HL-60 (cell line): Measurements from ENCODE around the gene M1AP.

Source experiments
- DNase-seq, 2 experiments: peaks; one replicate each; pipeline ENCODE4 v3.0.0-alpha.2; 2010 to 2020; ENCODE audit warnings: low read depth in 1 of 2, low spot score in 1 of 2
- H3K27ac ChIP-seq: fragments of 250-450 bp; sonication (Bioruptor Pico); replicated peaks from 2 replicates; pipeline ENCODE4 v1.5.1; 2020; ENCODE audit warnings: mild to moderate bottlenecking, moderate library complexity
- H3K27me3 ChIP-seq: fragments of 250-450 bp; sonication (Bioruptor Pico); 2 replicates; pipeline ENCODE4 v1.5.1; 2021; ENCODE audit warnings: mild to moderate bottlenecking, moderate library complexity; ENCODE audit not compliant: insufficient read depth, poor library complexity, severe bottlenecking
- H3K4me3 ChIP-seq: replicated peaks from 2 replicates; pipeline ENCODE4 v1.5.1; 2011; ENCODE audit warnings: mild to moderate bottlenecking, control low read depth, low read length; ENCODE audit not compliant: insufficient read depth
- CTCF ChIP-seq: IDR thresholded peaks from one replicate; pipeline ENCODE4 v1.5.1; 2011; ENCODE audit warnings: low read length, control low read depth, inconsistent platforms; ENCODE audit not compliant: insufficient read depth
- GABPA ChIP-seq: IDR thresholded peaks from 2 replicates; pipeline ENCODE4 v1.6.1; 2012; ENCODE audit warnings: low read depth
- POLR2AphosphoS5 ChIP-seq: IDR thresholded peaks from 2 replicates; pipeline ENCODE4 v1.6.1; 2012; ENCODE audit warnings: low read depth
- REST ChIP-seq: IDR thresholded peaks from 2 replicates; pipeline ENCODE4 v1.6.1; 2012; ENCODE audit warnings: low read depth; ENCODE audit not compliant: insufficient replicate concordance
- SPI1 ChIP-seq: IDR thresholded peaks from 2 replicates; pipeline ENCODE4 v1.6.1; 2012; ENCODE audit warnings: low read depth, mild to moderate bottlenecking, borderline replicate concordance

The M1AP gene

GRCh38 chr2:74527741-74528140 is 120.4 kb downstream of the M1AP start:
- Histone ChIP-seq H3K27me3 (no peaks in the 10 kb centered on the region), H3K4me3 (no peak overlapping the region), H3K27ac (no peak overlapping the region)
- DNase-seq, result no peak
- TF ChIP-seq CTCF (no peak), SPI1 (no peak), REST (no peak), POLR2AphosphoS5 (no peak), GABPA (no peak)

GRCh38 chr2:74526649-74527230 is 121.4 kb downstream of the M1AP start:
- TF ChIP-seq POLR2AphosphoS5 (no peak), CTCF (no peak), SPI1 (no peak), REST (no peak), GABPA (no peak)
- H3K4me3 ChIP-seq, result no peak overlapping the region
- no peaks in the 10 kb centered on the region for H3K27me3 ChIP-seq
- no peak overlapping the region for H3K27ac ChIP-seq
- DNase-seq, result no peak

GRCh38 chr2:74525717-74526648 is 122.1 kb downstream of the M1AP start, which contains the start of gene DQX1:
DQX1 (minus strand) TSS chr2:74526231; CDS start chr2:74525729, 502 bp downstream.
- peak; percentile 59 to 81 for DNase-seq
- peak; percentile 37; the same call in 1 of the 2 replicates for TF ChIP-seq POLR2AphosphoS5
- TF ChIP-seq SPI1, result peak; percentile 91
- no peak for TF ChIP-seq REST
- TF ChIP-seq GABPA, result no peak
- no peak within 1 kb of the TSS for H3K27ac ChIP-seq
- H3K27me3 ChIP-seq, result no peaks in the 10 kb centered on the region
- no peak within 1 kb of the TSS for H3K4me3 ChIP-seq
